Epithelial cell of proximal tubule (primary cell): ENCODE measurements around the gene HOXD11. TPM values are rescaled to one million over a fixed set of nuclear protein-coding genes. Genes with fewer than 3 reads are reported as not detected.

Experiments used
- DNase-seq: peaks from one replicate; pipeline ENCODE4 v3.0.0-alpha.2; 2011; ENCODE audit warnings: low read depth
- H3K4me3 ChIP-seq: 2 replicates; pipeline ENCODE4 v1.5.1; 2011; ENCODE audit warnings: low read depth, mild to moderate bottlenecking, low read length
- total RNA-seq: library from RNA; depleted of rRNA; stranded (reverse); fragments of >200 nt; gene quantifications from 2 replicates; pipeline ENCODE4 v1.2.3, GENCODE V29; 2015
- TF ChIP-seq, protein P1 (sequence below): conservative IDR thresholded peaks from 2 replicates; pipeline ENCODE4 v1.5.1; 2012; ENCODE audit warnings: low read depth, mild to moderate bottlenecking, low read length

The HOXD11 gene
- total RNA-seq, 1 donor from 2014 or later = 25.1 TPM

DNA sequence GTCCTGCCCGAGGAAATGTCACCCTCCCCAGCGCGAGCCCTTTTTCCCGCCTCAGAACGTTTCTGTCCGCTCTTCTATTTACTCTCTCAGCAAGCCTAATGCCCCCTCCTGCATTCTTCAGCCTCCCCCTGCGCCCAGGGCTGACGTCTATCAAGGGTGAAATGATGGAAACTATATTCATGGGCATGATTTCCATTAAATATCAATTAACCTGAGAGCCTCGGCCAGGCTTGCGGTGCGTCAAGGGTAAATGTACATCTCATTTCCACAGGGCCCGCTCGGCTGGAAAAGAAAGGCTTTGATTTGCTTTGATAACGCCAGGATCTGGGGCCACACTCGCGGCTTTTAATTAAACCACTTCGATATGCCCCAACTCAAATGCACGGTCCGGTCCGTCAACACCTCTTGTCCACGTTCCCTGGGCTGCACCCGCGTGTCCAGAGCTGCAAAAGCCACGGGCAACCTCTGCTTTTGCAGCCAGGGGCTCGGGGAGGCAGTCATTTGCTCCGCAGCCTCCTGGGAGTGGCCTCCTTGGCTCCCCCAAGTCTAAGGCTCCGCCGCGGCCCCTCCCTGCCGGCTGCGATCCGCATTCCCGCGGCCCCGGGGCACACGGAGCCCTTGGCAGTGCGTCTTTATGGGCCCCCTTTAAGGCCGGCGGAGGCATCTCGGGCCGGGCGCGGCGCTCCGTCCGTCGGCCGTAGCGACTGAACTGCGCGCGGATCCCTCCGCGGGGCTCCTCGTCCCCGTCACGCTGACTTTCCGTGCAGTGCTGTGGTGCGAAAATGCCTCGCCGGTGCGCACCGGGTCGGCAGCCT, 22.1 kb downstream of the HOXD11 start, which contains the start of gene HOXD8:
HOXD8 (plus strand) TSS at position 724 of the 815 bp plus-strand sequence. CDS start 662 bp downstream, outside the sequence.
- no peak for DNase-seq
- TF ChIP-seq, protein P1, sequence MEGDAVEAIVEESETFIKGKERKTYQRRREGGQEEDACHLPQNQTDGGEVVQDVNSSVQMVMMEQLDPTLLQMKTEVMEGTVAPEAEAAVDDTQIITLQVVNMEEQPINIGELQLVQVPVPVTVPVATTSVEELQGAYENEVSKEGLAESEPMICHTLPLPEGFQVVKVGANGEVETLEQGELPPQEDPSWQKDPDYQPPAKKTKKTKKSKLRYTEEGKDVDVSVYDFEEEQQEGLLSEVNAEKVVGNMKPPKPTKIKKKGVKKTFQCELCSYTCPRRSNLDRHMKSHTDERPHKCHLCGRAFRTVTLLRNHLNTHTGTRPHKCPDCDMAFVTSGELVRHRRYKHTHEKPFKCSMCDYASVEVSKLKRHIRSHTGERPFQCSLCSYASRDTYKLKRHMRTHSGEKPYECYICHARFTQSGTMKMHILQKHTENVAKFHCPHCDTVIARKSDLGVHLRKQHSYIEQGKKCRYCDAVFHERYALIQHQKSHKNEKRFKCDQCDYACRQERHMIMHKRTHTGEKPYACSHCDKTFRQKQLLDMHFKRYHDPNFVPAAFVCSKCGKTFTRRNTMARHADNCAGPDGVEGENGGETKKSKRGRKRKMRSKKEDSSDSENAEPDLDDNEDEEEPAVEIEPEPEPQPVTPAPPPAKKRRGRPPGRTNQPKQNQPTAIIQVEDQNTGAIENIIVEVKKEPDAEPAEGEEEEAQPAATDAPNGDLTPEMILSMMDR = no peak
- peak within 1 kb of the TSS; percentile 63 for H3K4me3 ChIP-seq

DNA sequence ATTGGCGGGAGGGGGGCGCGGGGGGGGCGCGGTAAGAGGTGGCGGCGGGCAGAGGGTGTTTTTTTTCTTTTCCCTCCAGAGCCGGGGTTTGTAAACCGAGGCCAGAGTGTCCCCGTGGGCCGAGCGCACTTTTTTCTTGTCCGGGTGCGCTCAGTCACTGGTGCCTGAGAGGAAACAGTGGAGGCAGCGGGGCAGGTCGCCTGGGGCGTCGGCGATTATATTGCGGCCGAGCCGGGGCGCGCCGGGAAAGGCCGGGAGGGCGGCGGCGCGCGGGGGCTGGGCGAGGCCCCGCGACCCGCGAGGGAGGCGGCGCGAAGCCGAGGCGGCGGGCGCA, 22.7 kb downstream of the HOXD11 start:
- TF ChIP-seq, protein P1 = no peak
- DNase-seq = no peak
- peak overlapping the region; percentile 63 for H3K4me3 ChIP-seq

DNA sequence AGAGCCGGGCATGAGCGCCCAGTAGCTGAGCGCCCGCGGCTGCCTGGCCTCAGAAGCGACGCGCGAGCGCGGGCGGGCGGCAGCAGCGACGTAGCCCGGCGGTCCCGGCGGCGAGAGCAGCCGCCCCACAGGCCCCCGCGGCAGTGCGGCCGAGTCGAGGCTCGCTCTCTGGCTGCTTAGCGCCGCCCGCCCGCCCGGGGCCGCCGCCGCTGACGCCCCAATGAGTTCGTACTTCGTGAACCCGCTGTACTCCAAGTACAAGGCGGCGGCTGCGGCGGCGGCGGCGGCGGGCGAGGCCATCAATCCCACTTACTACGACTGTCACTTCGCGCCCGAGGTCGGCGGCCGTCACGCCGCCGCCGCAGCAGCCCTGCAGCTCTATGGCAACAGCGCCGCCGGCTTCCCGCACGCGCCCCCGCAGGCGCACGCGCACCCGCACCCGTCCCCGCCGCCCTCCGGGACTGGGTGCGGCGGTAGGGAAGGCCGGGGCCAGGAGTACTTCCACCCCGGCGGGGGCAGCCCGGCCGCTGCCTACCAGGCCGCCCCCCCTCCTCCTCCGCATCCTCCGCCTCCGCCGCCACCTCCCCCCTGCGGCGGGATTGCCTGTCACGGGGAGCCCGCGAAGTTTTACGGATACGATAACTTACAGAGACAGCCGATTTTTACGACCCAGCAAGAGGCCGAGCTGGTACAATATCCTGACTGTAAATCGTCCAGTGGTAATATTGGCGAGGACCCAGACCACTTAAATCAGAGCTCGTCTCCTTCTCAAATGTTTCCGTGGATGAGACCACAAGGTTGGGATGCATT, 23.3 kb downstream of the HOXD11 start:
- TF ChIP-seq, protein P1 = no peak
- no peak for DNase-seq

DNA sequence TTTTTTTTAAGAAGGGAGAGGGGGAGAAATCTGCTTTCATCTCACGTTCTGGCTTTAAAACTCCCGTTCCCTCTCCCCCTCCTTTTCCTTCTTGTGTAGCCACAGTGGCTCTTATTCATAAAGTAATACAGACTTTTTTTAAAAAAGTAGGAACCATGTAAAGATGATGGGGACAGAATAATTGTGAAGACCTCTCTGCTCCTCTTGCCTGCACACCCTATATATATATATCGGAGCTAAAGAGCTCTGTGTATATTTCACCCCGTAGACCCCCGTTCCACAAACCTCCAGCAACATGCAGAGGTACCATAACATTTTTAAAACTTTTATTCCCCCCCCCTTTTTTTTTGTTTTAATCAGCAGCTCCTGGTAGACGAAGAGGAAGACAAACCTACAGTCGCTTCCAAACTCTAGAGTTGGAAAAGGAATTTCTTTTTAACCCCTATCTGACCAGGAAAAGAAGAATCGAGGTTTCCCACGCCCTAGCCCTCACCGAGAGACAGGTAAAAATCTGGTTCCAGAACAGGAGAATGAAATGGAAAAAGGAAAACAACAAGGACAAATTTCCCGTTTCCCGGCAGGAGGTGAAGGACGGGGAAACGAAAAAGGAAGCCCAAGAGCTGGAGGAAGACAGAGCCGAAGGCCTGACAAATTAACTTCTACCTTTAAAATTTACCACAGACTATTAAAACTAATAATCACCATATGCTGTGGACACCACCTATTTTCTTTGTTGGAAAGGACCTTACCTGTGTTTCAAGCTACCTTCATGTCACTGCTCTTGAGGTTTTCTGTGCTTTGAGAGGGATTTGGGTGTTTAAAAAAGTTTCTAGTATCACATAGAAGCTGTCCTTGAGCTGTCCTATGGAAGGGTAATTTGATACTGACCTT, 24.1 kb downstream of the HOXD11 start:
- peak overlapping the region; percentile 63 for H3K4me3 ChIP-seq
- no peak for DNase-seq
- TF ChIP-seq, protein P1 = no peak

More for the DNA sequence above, 23.3 kb downstream of the HOXD11 start:
- H3K4me3 ChIP-seq = peak overlapping the region; percentile 63

DNA sequence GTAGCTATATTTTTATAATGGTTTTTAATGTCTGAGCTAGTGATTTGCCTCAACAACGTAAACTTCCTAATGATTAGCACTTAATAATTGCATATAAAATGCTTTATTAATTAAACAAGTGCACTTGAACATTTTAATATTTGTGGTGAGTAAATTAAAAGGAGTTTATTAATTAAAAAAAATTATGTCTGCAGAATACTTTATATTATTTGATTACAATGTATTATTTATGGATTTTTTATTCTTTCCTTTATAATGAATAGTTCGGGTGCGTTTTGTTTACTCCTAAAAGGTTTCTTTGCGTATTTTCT, 24.7 kb downstream of the HOXD11 start:
- no peak for DNase-seq
- TF ChIP-seq, protein P1 = no peak

More for the DNA sequence above, 24.7 kb downstream of the HOXD11 start:
- H3K4me3 ChIP-seq = peak overlapping the region; percentile 63
